Mucosa of descending colon (tissue), 3 donors: ENCODE data around the gene VWA3A. TPM values are rescaled to one million over a fixed set of nuclear protein-coding genes. Genes with fewer than 3 reads are reported as not detected.

Experiments
- ATAC-seq: fragments of 200-7000 bp; cut with Tn5 transposase; one replicate; pipeline ENCODE4 v1.9.1; 2020; ENCODE audit warnings: mild to moderate bottlenecking, moderate library complexity
- DNase-seq, 3 donors: peaks; one replicate each; pipeline ENCODE4 v3.0.0-alpha.2; 2020
- H3K36me3 ChIP-seq: fragments of 200-600 bp; one replicate; pipeline ENCODE4 v1.8.0; 2021; ENCODE audit warnings: low read depth, mild to moderate bottlenecking
- H3K4me1 ChIP-seq: fragments of 200-600 bp; one replicate; pipeline ENCODE4 v1.8.0; 2021; ENCODE audit warnings: low read depth, mild to moderate bottlenecking
- H3K4me3 ChIP-seq: fragments of 200-600 bp; one replicate; pipeline ENCODE4 v1.8.0; 2021; ENCODE audit warnings: mild to moderate bottlenecking
- H3K9me3 ChIP-seq: fragments of 200-600 bp; one replicate; pipeline ENCODE4 v1.8.0; 2021; ENCODE audit warnings: mild to moderate bottlenecking
- CTCF ChIP-seq: fragments of 200-600 bp; IDR thresholded peaks from one replicate; pipeline ENCODE4 v1.8.0; 2022; ENCODE audit warnings: antibody characterized with exemption, mild to moderate bottlenecking
- intact Hi-C, 2 donors: fragments of 100-400 bp; cut with DNase I in 1 of 2; cut with micrococcal nuclease in 1 of 2; formaldehyde crosslinking; loops; one replicate each; pipeline versions ENCODE4 v1.11.0 to v1.11.1; 2022; cut with DNase I, micrococcal nuclease
- total RNA-seq, 3 donors: library from RNA; stranded (reverse); fragmentation: NEBNext Ultra II Directional in 2 of 3; extraction: Animal tissue kit (Norgen Biotek cat#: 25700) in 2 of 3; gene quantifications; one replicate each; pipeline versions ENCODE4 v1.2.1 to v1.2.4, GENCODE V29; 2021 to 2023
- donor health status: DM: no; HTN: no; CAD: no; lungs with moderate emphysema.
- donor health status: DM: no; HTN: no; CAD: no.
- donor health status: DM: no; HTN: yes; CAD: no.

The VWA3A gene
- total RNA-seq, 3 donors from 2014 or later, result 0.44 to 0.46 TPM; not detected in 1

- ATAC-seq, result no peak
- DNase-seq, result no peak
- no peaks in the 10 kb centered on the region for H3K9me3 ChIP-seq
- no peaks in the 10 kb centered on the region for H3K36me3 ChIP-seq
- TF ChIP-seq CTCF, result no peak
- H3K4me1 ChIP-seq, result no peaks in the 10 kb centered on the region
- intact Hi-C loops, result loop anchor here in 1 of 2 donors (10.0 kb wide), 1 partner anchor 67 kb away; the partner anchor contains the start of genes MOSMO and PDZD9
- no peak overlapping the region for H3K4me3 ChIP-seq
Measured at GRCh38 chr16:22071331-22071910, 20.9 kb upstream of the VWA3A start.

- H3K4me3 ChIP-seq, result no peak overlapping the region
- no peak for DNase-seq
- no peaks in the 10 kb centered on the region for H3K9me3 ChIP-seq
- no peaks in the 10 kb centered on the region for H3K4me1 ChIP-seq
- no peak for ATAC-seq
- no peaks in the 10 kb centered on the region for H3K36me3 ChIP-seq
- intact Hi-C loops, result loop anchor here in 1 of 2 donors (10.0 kb wide), 1 partner anchor 69 kb away; the partner anchor contains the start of genes MOSMO and PDZD9
- no peak for TF ChIP-seq CTCF
Measured at GRCh38 chr16:22073350-22073749, 19.0 kb upstream of the VWA3A start.

GRCh38 chr16:22075043-22075757 lies 17.1 kb upstream of the VWA3A start:
- no peak for ATAC-seq
- Histone ChIP-seq H3K4me1 (no peaks in the 10 kb centered on the region), H3K9me3 (no peaks in the 10 kb centered on the region), H3K4me3 (no peak overlapping the region), H3K36me3 (no peaks in the 10 kb centered on the region)
- no peak for TF ChIP-seq CTCF
- intact Hi-C loops, result loop anchor here in 1 of 2 donors (10.0 kb wide), 1 partner anchor 70 kb away; the partner anchor contains the start of genes MOSMO and PDZD9
- no peak for DNase-seq

GRCh38 chr16:22075776-22076175 lies 16.6 kb upstream of the VWA3A start:
- no peak for TF ChIP-seq CTCF
- no peaks in the 10 kb centered on the region for H3K4me1 ChIP-seq
- no peak overlapping the region for H3K4me3 ChIP-seq
- no peak for ATAC-seq
- H3K36me3 ChIP-seq, result no peaks in the 10 kb centered on the region
- no peak for DNase-seq
- intact Hi-C loops, result loop anchor here (2.0 to 10.0 kb wide), 2 partner anchors 71 to 75 kb away; partner anchors contain the start of genes PDZD9 (in 2 of the 2) and MOSMO (in 1 of the 2)
- no peaks in the 10 kb centered on the region for H3K9me3 ChIP-seq

GRCh38 chr16:22077700-22078313 lies 14.5 kb upstream of the VWA3A start:
- Histone ChIP-seq H3K4me1 (no peaks in the 10 kb centered on the region), H3K4me3 (no peak overlapping the region), H3K9me3 (no peaks in the 10 kb centered on the region), H3K36me3 (no peaks in the 10 kb centered on the region)
- ATAC-seq (peak; percentile 77), DNase-seq (peak in 2 of 3 donors; percentile 53 to 88)
- intact Hi-C loops, result loop anchor here (2.0 to 10.0 kb wide), 2 partner anchors 73 to 77 kb away; partner anchors contain the start of genes PDZD9 (in 2 of the 2) and MOSMO (in 1 of the 2)
- peak; percentile 65 for TF ChIP-seq CTCF
